Measurements from ENCODE around the gene AASDH. TPM values are rescaled to one million over a fixed set of nuclear protein-coding genes. Genes with fewer than 3 reads are reported as not detected.
A peak's percentile ranks its signal among the peaks of the same experiment; 100 is the strongest.

Gene AASDH
- total and polyA plus RNA-seq, 4 donors = 2.7 to 13.3 (median 9.1) TPM

DNA sequence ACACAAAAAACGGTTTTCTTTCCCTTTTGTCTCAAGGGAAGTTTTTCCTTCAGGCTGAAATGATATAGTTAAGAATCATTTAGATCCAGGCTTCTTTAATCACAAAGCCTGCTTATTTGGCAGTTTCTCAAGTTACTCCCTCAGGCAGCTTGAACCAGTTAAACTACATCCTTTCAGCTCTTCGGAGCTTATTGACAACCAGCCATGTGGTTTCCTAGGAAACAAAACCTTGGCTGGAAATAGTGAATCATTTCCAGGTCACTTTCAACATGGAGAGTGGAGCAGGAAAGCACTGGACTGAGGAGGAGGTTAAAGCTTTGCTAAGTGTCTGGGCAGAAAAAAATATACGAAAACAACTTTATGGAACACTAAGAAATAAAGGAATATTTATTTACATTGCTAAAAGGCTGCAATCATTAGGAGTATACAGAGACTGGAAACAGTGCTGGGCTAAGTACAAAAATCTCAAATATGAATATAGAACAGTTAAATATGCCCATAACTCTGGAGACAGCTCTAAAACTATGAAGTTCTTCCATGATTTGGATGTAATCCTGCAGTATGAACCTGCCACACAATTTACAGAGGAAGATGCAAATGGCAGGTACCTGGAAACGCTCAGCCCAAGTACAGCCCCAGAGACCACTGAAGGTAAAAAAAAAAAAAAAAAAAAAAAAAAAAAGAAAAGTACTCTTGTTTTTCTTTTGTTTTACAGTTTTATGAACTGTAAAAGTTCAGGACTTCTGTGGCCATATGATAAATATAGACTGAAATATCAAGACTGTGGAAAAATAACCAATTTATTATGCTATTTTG, 23.2 kb upstream of the AASDH start:
- no peak for DNase-seq (ENCODE audit: low spot score)
- H3K27ac ChIP-seq (ENCODE audit: low read depth in 1 of 2, low read length in 2 of 2) = peak overlapping the region; percentile 5 to 50
- no peaks in the 10 kb centered on the region for H3K9me3 ChIP-seq (ENCODE audit: control insufficient read depth in 4 of 4, low read length in 3 of 4)
- no peak overlapping the region for H3K9ac ChIP-seq (ENCODE audit: low read depth in 1 of 2, low read length in 2 of 2)
- TF ChIP-seq FOXA2 (IDR thresholded peaks at IDR 0.05) (peak; percentile 88), GABPA (IDR thresholded peaks at IDR 0.05 in 1 of 2, conservative IDR thresholded peaks at IDR 0.05 in 1 of 2) (peak; percentile 20 to 82), JUND (IDR thresholded peaks at IDR 0.05) (peak; percentile 100), FOXA1 (IDR thresholded peaks at IDR 0.05) (peak; percentile 89), SP1 (IDR thresholded peaks at IDR 0.05) (peak; percentile 64), EGR1 (IDR thresholded peaks at IDR 0.05; ENCODE audit: low read depth in 2 of 2) (peak; percentile 63 to 97), RXRA (IDR thresholded peaks at IDR 0.05) (peak; percentile 45 to 47), NR2F2 (IDR thresholded peaks at IDR 0.05) (peak; percentile 71), RAD21 (IDR thresholded peaks at IDR 0.05) (no peak), HNF4G (IDR thresholded peaks at IDR 0.05) (no peak), TAF1 (conservative IDR thresholded peaks at IDR 0.05) (no peak), YY1 (IDR thresholded peaks at IDR 0.05) (peak; percentile 91), HNF4A (conservative IDR thresholded peaks at IDR 0.05) (peak; percentile 29 to 37)
- TF ChIP-seq, protein P1, sequence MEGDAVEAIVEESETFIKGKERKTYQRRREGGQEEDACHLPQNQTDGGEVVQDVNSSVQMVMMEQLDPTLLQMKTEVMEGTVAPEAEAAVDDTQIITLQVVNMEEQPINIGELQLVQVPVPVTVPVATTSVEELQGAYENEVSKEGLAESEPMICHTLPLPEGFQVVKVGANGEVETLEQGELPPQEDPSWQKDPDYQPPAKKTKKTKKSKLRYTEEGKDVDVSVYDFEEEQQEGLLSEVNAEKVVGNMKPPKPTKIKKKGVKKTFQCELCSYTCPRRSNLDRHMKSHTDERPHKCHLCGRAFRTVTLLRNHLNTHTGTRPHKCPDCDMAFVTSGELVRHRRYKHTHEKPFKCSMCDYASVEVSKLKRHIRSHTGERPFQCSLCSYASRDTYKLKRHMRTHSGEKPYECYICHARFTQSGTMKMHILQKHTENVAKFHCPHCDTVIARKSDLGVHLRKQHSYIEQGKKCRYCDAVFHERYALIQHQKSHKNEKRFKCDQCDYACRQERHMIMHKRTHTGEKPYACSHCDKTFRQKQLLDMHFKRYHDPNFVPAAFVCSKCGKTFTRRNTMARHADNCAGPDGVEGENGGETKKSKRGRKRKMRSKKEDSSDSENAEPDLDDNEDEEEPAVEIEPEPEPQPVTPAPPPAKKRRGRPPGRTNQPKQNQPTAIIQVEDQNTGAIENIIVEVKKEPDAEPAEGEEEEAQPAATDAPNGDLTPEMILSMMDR (IDR thresholded peaks at IDR 0.05; ENCODE audit: low read depth, low read length, missing input control) = no peak
- TF ChIP-seq, protein P2, sequence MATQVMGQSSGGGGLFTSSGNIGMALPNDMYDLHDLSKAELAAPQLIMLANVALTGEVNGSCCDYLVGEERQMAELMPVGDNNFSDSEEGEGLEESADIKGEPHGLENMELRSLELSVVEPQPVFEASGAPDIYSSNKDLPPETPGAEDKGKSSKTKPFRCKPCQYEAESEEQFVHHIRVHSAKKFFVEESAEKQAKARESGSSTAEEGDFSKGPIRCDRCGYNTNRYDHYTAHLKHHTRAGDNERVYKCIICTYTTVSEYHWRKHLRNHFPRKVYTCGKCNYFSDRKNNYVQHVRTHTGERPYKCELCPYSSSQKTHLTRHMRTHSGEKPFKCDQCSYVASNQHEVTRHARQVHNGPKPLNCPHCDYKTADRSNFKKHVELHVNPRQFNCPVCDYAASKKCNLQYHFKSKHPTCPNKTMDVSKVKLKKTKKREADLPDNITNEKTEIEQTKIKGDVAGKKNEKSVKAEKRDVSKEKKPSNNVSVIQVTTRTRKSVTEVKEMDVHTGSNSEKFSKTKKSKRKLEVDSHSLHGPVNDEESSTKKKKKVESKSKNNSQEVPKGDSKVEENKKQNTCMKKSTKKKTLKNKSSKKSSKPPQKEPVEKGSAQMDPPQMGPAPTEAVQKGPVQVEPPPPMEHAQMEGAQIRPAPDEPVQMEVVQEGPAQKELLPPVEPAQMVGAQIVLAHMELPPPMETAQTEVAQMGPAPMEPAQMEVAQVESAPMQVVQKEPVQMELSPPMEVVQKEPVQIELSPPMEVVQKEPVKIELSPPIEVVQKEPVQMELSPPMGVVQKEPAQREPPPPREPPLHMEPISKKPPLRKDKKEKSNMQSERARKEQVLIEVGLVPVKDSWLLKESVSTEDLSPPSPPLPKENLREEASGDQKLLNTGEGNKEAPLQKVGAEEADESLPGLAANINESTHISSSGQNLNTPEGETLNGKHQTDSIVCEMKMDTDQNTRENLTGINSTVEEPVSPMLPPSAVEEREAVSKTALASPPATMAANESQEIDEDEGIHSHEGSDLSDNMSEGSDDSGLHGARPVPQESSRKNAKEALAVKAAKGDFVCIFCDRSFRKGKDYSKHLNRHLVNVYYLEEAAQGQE (IDR thresholded peaks at IDR 0.05) = peak; percentile 73
- TF ChIP-seq, protein P3, sequence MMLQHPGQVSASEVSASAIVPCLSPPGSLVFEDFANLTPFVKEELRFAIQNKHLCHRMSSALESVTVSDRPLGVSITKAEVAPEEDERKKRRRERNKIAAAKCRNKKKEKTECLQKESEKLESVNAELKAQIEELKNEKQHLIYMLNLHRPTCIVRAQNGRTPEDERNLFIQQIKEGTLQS (IDR thresholded peaks at IDR 0.05) = peak; percentile 98
- TF ChIP-seq, protein P4, sequence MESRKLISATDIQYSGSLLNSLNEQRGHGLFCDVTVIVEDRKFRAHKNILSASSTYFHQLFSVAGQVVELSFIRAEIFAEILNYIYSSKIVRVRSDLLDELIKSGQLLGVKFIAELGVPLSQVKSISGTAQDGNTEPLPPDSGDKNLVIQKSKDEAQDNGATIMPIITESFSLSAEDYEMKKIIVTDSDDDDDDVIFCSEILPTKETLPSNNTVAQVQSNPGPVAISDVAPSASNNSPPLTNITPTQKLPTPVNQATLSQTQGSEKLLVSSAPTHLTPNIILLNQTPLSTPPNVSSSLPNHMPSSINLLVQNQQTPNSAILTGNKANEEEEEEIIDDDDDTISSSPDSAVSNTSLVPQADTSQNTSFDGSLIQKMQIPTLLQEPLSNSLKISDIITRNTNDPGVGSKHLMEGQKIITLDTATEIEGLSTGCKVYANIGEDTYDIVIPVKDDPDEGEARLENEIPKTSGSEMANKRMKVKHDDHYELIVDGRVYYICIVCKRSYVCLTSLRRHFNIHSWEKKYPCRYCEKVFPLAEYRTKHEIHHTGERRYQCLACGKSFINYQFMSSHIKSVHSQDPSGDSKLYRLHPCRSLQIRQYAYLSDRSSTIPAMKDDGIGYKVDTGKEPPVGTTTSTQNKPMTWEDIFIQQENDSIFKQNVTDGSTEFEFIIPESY (IDR thresholded peaks at IDR 0.05) = no peak
- TF ChIP-seq, protein P5, sequence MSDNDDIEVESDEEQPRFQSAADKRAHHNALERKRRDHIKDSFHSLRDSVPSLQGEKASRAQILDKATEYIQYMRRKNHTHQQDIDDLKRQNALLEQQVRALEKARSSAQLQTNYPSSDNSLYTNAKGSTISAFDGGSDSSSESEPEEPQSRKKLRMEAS (IDR thresholded peaks at IDR 0.05) = no peak
- no peak overlapping the region for H3K4me3 ChIP-seq (ENCODE audit: low read depth in 1 of 3, low read length in 3 of 3)
- WGBS = 32% methylated on average over 4 of the region's 4 CpGs
- no peaks in the 10 kb centered on the region for H3K36me3 ChIP-seq (ENCODE audit: control insufficient read depth in 4 of 4, insufficient read depth in 3 of 4, low read depth in 1 of 4, low read length in 3 of 4)
- no peaks in the 10 kb centered on the region for H3K27me3 ChIP-seq (ENCODE audit: control insufficient read depth in 4 of 4, insufficient read depth in 4 of 4, low read length in 3 of 4)
- peaks cover 0 to 7% (median 0%) of the 10 kb centered on the region in 4 donors for H3K4me1 ChIP-seq (ENCODE audit: control insufficient read depth in 4 of 4, insufficient read depth in 4 of 4, low read length in 3 of 4)
